A673 (cell line): Measurements from ENCODE around the gene SSBP2. TPM values are rescaled to one million over a fixed set of nuclear protein-coding genes. Genes with fewer than 3 reads are reported as not detected.

ENCODE experiments used
- BruUV-seq: library from RNA; stranded (reverse); fragments of 400-500 nt; replicated peaks from 2 replicates; lab custom pipeline; 2021; lab: Mats Ljungman, UMichigan
- CTCF ChIA-PET: fragments of 300-600 bp; sonication (Branson Sonifier 250); formaldehyde crosslinking; loops from one replicate; lab custom pipeline; 2022; ENCODE audit warnings: antibody characterized with exemption; lab: Charles Lee
- POLR2A ChIA-PET: fragments of 300-600 bp; sonication (Branson Sonifier 250); formaldehyde crosslinking; loops from one replicate; lab custom pipeline; 2022; ENCODE audit warnings: antibody characterized with exemption; ENCODE audit not compliant: low non-redundant PET; lab: Charles Lee
- DNase-seq: peaks from one replicate; pipeline ENCODE4 v3.0.0-alpha.2; 2015; ENCODE audit warnings: low spot score
- H3K27ac ChIP-seq: fragments of 200-600 bp; sonication (generic); 2 replicates; pipeline ENCODE4 v1.5.1; 2016; ENCODE audit warnings: mixed run types, low read depth, mild to moderate bottlenecking, mixed read lengths, antibody characterized with exemption, low read length; ENCODE audit not compliant: poor library complexity, severe bottlenecking
- H3K27me3 ChIP-seq: fragments of 200-600 bp; sonication (generic); replicated peaks from 2 replicates; pipeline ENCODE4 v1.6.1; 2017; ENCODE audit warnings: mixed run types, low read depth, mild to moderate bottlenecking, mixed read lengths, antibody characterized with exemption, low read length; ENCODE audit not compliant: insufficient read depth, poor library complexity
- H3K36me3 ChIP-seq: fragments of 200-600 bp; sonication (generic); 2 replicates; pipeline ENCODE4 v1.6.1; 2016; ENCODE audit warnings: mixed run types, mild to moderate bottlenecking, mixed read lengths, antibody characterized with exemption, low read length; ENCODE audit not compliant: insufficient read depth, poor library complexity, severe bottlenecking
- H3K4me1 ChIP-seq: fragments of 200-600 bp; sonication (generic); 2 replicates; pipeline ENCODE4 v1.6.1; 2017; ENCODE audit warnings: mixed run types, mild to moderate bottlenecking, mixed read lengths, antibody characterized with exemption, low read length; ENCODE audit not compliant: insufficient read depth, poor library complexity, severe bottlenecking
- H3K4me3 ChIP-seq: fragments of 200-600 bp; sonication (generic); 2 replicates; pipeline ENCODE4 v1.5.1; 2016; ENCODE audit warnings: low read depth, mixed run types, mild to moderate bottlenecking, mixed read lengths, low read length; ENCODE audit not compliant: poor library complexity, severe bottlenecking
- H3K9me3 ChIP-seq: fragments of 200-600 bp; sonication (generic); 2 replicates; pipeline ENCODE4 v1.6.1; 2016; ENCODE audit warnings: mixed run types, low read depth, mild to moderate bottlenecking, mixed read lengths, antibody characterized with exemption, low read length; ENCODE audit not compliant: poor library complexity, severe bottlenecking
- CTCF ChIP-seq: fragments of 300-800, 200-600 bp; sonication (generic); conservative IDR thresholded peaks from 2 replicates; pipeline ENCODE4 v1.5.1; 2017; ENCODE audit warnings: low read depth, mild to moderate bottlenecking, antibody characterized with exemption, low read length, moderate library complexity, mixed read lengths
- EZH2 ChIP-seq: fragments of 200-600 bp; sonication (generic); IDR thresholded peaks from 2 replicates; pipeline ENCODE4 v1.6.1; 2017; ENCODE audit warnings: borderline replicate concordance, low read depth, mild to moderate bottlenecking, mixed read lengths, antibody characterized with exemption, low read length; ENCODE audit not compliant: poor library complexity, severe bottlenecking
- intact Hi-C: fragments of 100-400 bp; cut with micrococcal nuclease; formaldehyde crosslinking; loops from one replicate; pipeline ENCODE4 v1.10.0; 2022; ENCODE audit not compliant: unreplicated experiment
- total RNA-seq: library from RNA; stranded (reverse); gene quantifications from 2 replicates; pipeline ENCODE4 v1.2.3, GENCODE V29; 2021

SSBP2 gene
- total RNA-seq, 1 experiment from 2014 or later: 42.8 TPM

- TF ChIP-seq CTCF: no peak
- no peak for TF ChIP-seq EZH2
- CTCF ChIA-PET: no interaction called here
- POLR2A ChIA-PET: no interaction called here
- BruUV-seq: no TSS peak
- Histone ChIP-seq H3K27me3 (no peaks in the 10 kb centered on the region), H3K4me1 (peaks cover 53% of the 10 kb centered on the region), H3K27ac (peak overlapping the region; percentile 76), H3K9me3 (no peaks in the 10 kb centered on the region), H3K36me3 (no peaks in the 10 kb centered on the region), H3K4me3 (no peak overlapping the region)
- intact Hi-C loops: no loop called here
- DNase-seq: peak; percentile 43
These were observed 196.2 kb downstream of the SSBP2 start for GRCh38 chr5:81554647-81555046.

- Histone ChIP-seq H3K4me3 (peak overlapping the region; percentile 0), H3K4me1 (peaks cover 53% of the 10 kb centered on the region), H3K36me3 (no peaks in the 10 kb centered on the region), H3K9me3 (no peaks in the 10 kb centered on the region), H3K27ac (peak overlapping the region; percentile 73), H3K27me3 (no peaks in the 10 kb centered on the region)
- no peak for TF ChIP-seq CTCF
- TF ChIP-seq EZH2: no peak
- DNase-seq: peak; percentile 96
- CTCF ChIA-PET: no interaction called here
- POLR2A ChIA-PET: no interaction called here
- no TSS peak for BruUV-seq
- intact Hi-C loops: no loop called here
These were observed 197.2 kb downstream of the SSBP2 start for GRCh38 chr5:81553567-81554212.

GRCh38 chr5:81552852-81553566, 197.9 kb downstream of the SSBP2 start:
- Histone ChIP-seq H3K27ac (peak overlapping the region; percentile 73), H3K36me3 (no peaks in the 10 kb centered on the region), H3K4me1 (peaks cover 53% of the 10 kb centered on the region), H3K27me3 (no peaks in the 10 kb centered on the region), H3K9me3 (no peaks in the 10 kb centered on the region), H3K4me3 (peak overlapping the region; percentile 0)
- TF ChIP-seq EZH2 (no peak), CTCF (no peak)
- BruUV-seq: TSS peak; percentile 79
- intact Hi-C loops: no loop called here
- peak; percentile 90 for DNase-seq
- ChIA-PET CTCF (no interaction called here), POLR2A (no interaction called here)
